Activated effector memory CD4-positive, alpha-beta T cell treated with anti-CD3 and anti-CD28 coated beads, Interleukin-2, amount 50 U/mL, for 16 hours (primary cell): ENCODE data around the gene SLC17A6.

ENCODE experiments used
- DNase-seq: peaks from one replicate; pipeline ENCODE4 v3.0.0-alpha.2; 2020

SLC17A6 gene

DNA sequence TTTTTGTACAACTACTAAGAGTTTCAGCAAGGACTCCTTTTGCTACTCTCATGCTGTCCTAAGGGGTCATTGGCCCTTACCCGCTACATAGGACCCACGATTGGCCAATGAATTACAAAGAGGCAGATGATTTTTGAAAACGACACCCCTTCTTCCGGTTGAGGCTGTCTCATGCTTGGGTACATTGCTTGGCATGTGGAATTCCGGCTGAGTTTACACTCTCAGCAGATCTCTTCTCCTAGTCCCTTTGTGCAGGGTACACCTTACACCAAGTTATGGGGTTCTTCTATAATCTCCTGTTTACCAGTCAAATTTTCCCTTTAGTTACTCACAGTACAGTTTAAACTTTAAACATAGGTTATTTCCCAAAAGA lies 52.1 kb downstream of the SLC17A6 start:
- no peak for DNase-seq

DNA sequence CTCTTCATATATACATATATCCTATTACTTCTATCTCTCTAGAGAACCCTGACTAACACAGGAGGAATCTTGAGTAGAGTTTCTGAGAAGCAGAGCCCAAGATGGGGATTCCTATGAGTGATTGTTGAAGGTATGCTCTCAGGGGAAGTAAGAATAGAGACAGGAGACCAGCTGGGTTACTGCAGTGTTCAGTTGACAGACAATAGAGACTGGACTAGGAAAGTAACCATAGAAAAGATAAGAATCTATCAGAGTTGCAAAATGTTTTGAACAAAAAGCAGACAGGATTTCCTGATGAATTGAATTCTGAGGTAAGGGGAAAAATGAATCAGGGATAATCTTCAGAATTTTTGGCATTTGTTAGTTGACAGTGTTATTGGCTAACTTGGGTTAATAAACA lies 54.4 kb downstream of the SLC17A6 start:
- DNase-seq, result no peak

DNA sequence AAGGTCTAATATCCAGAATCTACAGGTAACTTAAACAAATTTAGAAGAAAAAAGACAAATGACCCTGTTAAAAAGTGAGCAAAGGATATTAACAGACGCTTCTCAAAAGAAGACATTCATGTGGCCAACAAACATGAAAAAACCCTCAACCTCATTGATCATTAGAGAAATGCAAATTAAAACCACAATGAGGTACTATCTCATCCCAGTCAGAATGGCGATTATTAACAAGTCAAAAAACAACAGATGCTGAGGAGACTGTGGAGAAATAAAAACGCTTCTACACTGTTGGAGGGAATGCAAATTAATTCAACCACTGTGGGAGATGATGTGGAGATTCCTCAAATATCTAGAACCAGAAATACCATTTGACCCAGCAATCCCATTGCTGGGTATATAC lies 67.2 kb downstream of the SLC17A6 start:
- DNase-seq, result no peak

DNA sequence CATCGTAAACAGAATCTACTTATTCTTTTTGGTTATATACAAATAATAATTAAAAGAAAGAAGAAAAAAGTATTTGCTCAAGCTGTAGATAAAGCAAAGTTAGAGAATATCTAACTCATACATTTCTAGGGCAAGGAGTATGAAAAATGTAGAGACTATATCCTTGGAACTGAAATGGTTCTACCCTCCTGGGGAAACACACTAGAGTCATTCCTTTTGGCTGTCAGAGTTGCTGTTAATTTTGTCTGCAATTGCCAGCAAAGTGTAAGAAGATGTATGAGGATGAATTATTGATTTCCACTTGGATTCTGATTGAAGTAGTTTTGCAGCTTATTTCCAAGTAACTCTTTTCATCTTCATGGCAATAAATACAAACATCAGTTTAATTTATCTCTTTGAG lies 69.1 kb downstream of the SLC17A6 start:
- DNase-seq, result no peak

DNA sequence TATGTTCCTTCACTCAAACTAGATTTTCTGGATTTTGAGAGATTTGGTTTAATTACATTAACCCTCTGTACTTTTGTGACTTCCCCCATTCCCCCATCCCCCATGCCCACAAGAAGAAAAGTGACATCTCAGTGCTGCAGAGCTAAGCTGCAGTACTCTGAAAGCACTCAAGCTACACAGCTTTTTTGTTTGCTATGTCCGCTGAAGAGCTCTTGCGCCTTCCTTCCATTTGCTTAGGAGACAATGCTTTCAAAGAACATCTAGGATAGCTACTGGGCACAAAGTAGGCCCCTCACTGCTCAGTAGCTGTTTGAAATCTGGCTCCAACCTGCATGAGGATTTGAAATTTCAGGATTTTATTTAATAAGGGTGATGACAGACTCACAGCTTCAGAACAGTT lies 69.7 kb downstream of the SLC17A6 start:
- DNase-seq, result no peak

DNA sequence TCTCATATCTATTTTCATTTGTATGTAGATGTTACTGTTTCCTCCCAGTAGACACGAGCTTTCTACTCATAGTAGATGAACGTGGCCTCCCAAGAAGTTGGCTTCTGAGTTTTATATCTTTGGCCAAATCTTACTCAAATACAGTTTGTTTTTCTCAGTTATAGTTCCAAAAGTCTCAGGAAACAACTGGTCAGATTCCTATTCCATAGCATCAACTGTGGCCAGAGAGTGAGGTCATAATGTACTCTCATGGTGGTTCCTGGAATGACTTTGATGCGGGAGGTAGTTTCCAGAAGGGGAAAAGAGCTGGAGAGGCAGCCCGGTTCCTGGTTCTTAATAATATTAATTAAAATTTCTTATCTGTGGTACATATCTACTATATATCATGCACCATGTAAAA lies 77.3 kb downstream of the SLC17A6 start:
- no peak for DNase-seq

DNA sequence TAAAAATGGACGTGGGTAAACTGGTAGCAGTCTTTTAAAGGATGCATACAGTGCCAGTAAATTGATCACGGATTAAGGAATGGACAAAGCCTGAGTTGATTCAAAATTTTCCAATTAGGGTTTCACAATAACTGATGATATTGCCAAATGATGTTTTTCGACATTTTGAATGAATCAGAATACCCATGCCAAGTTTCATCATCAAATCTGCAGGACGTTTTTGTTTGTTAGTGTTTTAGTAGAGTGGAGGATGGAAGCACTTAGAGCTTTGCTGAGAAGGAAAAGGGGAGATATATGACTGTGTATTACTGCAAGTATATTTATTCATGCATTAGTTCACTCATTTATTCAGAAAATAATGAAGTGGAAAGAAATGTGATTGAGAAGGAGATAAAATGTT lies 78.3 kb downstream of the SLC17A6 start:
- DNase-seq, result no peak

DNA sequence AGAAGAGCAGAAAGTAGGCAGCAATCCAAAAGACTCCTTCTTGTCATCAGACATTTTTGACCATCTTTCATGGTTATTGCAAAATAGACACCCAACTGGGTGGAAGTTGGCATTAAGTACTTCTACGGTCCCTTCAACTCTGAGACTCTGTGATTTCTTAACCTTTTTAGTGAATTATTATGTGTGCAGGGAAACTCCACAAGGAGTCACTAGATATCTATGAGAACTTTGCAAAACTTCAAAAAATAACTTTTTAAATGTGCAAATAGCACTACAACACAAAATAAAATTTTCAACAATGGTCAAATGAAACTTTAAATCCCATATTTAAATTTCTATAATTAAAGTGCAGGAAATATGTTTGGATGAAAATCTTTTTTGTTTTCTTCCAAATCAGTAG lies 88.7 kb downstream of the SLC17A6 start:
- DNase-seq, result no peak
